Parathyroid adenoma (tissue), 2 donors: ENCODE data around the gene PPP2R3B.
"Not testable (repeated sequence)": the region's sequence is repeated elsewhere in the genome, so short reads cannot be mapped to it uniquely, and the experiment has no call there.

ENCODE experiments used
- H2AFZ ChIP-seq: fragments of 300-600 bp; sonication (generic); one replicate; pipeline ENCODE4 v1.7.0; 2017; ENCODE audit warnings: antibody characterized with exemption, mild to moderate bottlenecking
- H3K27ac ChIP-seq: fragments of 300-600 bp; sonication (generic); one replicate; pipeline ENCODE4 v1.7.0; 2017
- H3K27me3 ChIP-seq: fragments of 300-600 bp; sonication (generic); one replicate; pipeline ENCODE4 v1.7.0; 2017; ENCODE audit warnings: low read length; ENCODE audit not compliant: control insufficient read depth, insufficient read depth
- H3K36me3 ChIP-seq: fragments of 300-600 bp; sonication (generic); one replicate; pipeline ENCODE4 v1.7.0; 2017; ENCODE audit warnings: low read length; ENCODE audit not compliant: control insufficient read depth, insufficient read depth
- H3K4me1 ChIP-seq: fragments of 300-600 bp; sonication (generic); one replicate; pipeline ENCODE4 v1.7.0; 2017; ENCODE audit warnings: control low read depth
- H3K4me2 ChIP-seq: fragments of 300-600 bp; sonication (generic); one replicate; pipeline ENCODE4 v1.7.0; 2017; ENCODE audit warnings: low read length
- H3K4me3 ChIP-seq: fragments of 300-600 bp; sonication (generic); one replicate; pipeline ENCODE4 v1.7.0; 2017; ENCODE audit warnings: low read depth, low read length
- H3K79me2 ChIP-seq: fragments of 300-600 bp; sonication (generic); one replicate; pipeline ENCODE4 v1.7.0; 2017; ENCODE audit warnings: control low read depth
- H3K9ac ChIP-seq: fragments of 300-600 bp; sonication (generic); one replicate; pipeline ENCODE4 v1.7.0; 2017; ENCODE audit warnings: mild to moderate bottlenecking
- H3K9me3 ChIP-seq: fragments of 300-600 bp; sonication (generic); one replicate; pipeline ENCODE4 v1.7.0; 2017; ENCODE audit warnings: low read length; ENCODE audit not compliant: control insufficient read depth
- TF ChIP-seq, protein P1 (sequence below): fragments of 300-600 bp; sonication (generic); IDR thresholded peaks from one replicate; pipeline ENCODE4 v1.7.0; 2017; ENCODE audit warnings: antibody characterized with exemption, mild to moderate bottlenecking
- donor health status: primary hyperparathyroidism.

The PPP2R3B gene

DNA sequence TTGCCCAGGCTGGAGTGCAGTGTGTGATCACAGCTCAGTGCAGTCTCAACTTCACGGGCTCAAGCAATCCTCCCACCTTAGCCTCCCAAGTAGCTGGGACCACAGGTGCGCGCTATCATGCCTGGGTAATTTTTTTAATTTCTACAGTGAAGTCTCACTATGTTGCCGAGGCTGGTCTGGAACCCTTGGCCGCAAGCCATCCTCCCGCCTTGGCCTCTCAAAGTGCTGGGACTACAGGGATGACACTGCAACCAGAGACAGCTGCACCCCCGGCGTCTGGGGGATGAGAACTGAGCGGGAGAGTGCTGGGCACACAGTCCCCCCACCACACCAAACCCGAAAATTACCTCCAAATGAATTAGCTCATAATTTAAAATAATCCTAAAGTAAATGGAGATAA lies 35.0 kb downstream of the PPP2R3B start:
- Histone ChIP-seq H3K9me3 (no peaks in the 10 kb centered on the region), H3K36me3 (no peaks in the 10 kb centered on the region), H3K27ac (no peak overlapping the region), H2AFZ (no peak overlapping the region), H3K9ac (no peak overlapping the region), H3K4me1 (no peaks in the 10 kb centered on the region), H3K4me2 (no peak overlapping the region), H3K4me3 (no peak overlapping the region), H3K27me3 (no peaks in the 10 kb centered on the region), H3K79me2 (peaks cover 2% of the 10 kb centered on the region)
- TF ChIP-seq, protein P1, sequence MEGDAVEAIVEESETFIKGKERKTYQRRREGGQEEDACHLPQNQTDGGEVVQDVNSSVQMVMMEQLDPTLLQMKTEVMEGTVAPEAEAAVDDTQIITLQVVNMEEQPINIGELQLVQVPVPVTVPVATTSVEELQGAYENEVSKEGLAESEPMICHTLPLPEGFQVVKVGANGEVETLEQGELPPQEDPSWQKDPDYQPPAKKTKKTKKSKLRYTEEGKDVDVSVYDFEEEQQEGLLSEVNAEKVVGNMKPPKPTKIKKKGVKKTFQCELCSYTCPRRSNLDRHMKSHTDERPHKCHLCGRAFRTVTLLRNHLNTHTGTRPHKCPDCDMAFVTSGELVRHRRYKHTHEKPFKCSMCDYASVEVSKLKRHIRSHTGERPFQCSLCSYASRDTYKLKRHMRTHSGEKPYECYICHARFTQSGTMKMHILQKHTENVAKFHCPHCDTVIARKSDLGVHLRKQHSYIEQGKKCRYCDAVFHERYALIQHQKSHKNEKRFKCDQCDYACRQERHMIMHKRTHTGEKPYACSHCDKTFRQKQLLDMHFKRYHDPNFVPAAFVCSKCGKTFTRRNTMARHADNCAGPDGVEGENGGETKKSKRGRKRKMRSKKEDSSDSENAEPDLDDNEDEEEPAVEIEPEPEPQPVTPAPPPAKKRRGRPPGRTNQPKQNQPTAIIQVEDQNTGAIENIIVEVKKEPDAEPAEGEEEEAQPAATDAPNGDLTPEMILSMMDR, result no peak

DNA sequence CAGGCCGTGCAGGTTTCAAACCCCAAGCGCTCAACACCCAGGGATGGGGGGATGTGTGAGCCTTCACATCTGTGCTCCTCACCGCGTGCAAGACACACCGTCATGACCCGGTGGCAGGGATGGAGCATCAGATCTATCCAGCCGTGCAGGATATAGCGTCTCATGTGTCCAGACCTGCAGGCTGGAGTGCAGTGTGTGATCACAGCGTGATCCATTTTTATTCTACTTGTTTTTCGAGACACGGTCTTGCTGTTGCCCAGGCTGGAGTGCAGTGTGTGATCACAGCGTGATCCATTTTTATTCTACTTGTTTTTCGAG lies 35.4 kb downstream of the PPP2R3B start:
- H2AFZ ChIP-seq, H3K27me3 ChIP-seq, H3K9ac ChIP-seq, H3K4me3 ChIP-seq, H3K36me3 ChIP-seq, H3K79me2 ChIP-seq, H3K27ac ChIP-seq, H3K4me2 ChIP-seq, H3K4me1 ChIP-seq, H3K9me3 ChIP-seq: not testable (repeated sequence)

DNA sequence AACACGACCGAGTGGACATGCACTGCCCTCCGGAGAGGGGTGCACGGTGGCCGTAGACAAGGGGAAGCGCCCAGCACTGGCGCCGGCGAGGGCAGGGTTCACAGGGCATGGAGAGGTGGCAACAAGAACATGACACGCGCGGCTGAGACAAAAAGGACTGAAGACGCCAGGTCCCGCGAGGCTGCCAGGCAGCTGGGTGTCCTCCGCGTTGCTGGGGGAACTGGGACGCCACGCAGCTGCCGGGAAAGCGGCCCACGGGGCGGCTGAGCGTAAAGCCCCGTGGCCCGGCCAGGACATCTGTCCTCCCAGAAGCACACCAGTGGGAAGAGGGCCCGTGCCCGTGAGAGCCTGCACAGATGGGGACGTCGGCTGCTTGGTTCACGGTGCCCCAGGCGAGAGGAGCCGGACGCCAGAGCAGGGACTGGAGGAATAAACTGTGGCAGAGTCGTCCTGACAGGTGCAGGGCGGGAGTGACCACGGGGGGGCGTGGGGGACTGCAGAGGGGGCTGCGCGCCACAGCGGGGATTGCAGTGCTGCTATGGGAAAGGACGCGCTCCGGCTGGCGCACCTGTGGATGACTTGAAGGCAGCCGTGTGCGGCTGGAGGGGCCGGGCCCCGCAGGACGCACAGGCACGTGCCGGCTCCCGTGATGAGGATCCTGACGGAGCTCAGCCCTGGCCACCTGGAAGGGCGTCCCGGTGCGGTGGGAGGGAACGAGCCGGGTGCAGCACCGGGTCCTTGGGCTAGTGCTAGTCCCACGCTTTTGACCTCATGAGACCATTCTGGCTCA lies 36.0 kb downstream of the PPP2R3B start:
- Histone ChIP-seq H3K27ac (no peak overlapping the region), H3K79me2 (peaks cover 2% of the 10 kb centered on the region), H2AFZ (no peak overlapping the region), H3K36me3 (no peaks in the 10 kb centered on the region), H3K9me3 (no peaks in the 10 kb centered on the region), H3K9ac (no peak overlapping the region), H3K4me3 (no peak overlapping the region), H3K4me2 (no peak overlapping the region), H3K27me3 (no peaks in the 10 kb centered on the region), H3K4me1 (no peaks in the 10 kb centered on the region)
- TF ChIP-seq, protein P1, result no peak

DNA sequence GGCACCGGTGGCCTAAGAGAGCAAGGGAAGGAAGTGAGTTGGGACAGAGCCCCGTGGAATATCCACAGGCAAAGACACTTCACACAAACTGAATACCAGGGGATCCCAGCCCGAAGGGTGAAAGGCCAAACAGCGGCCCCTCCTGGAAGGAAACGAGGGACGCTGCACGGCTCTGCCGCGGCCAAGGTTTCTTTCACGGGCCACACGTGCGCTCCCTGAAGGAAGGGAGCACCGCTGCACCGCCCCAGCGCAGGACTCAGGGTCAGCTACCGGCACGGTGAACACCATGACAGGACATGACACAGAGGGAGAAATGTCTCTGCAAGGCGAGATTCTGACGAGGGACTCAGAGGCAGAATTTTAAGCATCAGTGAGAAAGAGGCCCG lies 36.6 kb downstream of the PPP2R3B start:
- Histone ChIP-seq H3K4me3 (no peak overlapping the region), H3K27ac (no peak overlapping the region)

DNA sequence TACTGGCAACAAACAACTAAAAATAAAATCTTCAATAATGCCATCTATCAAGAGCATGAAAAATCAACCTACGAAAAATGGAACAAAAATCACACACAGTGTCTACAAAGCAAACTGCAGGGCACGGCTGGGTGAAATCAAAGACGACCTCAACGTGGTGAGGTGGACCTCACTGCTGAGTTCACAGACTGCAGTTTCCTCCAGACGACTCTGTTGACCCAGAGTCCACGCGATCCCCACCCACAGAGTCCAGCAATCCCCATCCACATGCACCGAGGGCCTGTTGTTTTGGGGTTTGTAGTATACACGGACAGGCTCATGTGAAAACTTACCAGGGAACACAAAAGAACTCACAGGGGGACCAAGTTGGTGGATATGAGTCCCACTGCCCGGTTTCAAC lies 37.0 kb downstream of the PPP2R3B start:
- Histone ChIP-seq H3K36me3 (no peaks in the 10 kb centered on the region), H3K9ac (no peak overlapping the region), H3K9me3 (no peaks in the 10 kb centered on the region), H3K27ac (no peak overlapping the region), H2AFZ (no peak overlapping the region), H3K79me2 (peaks cover 2% of the 10 kb centered on the region), H3K4me3 (no peak overlapping the region), H3K27me3 (no peaks in the 10 kb centered on the region), H3K4me2 (no peak overlapping the region), H3K4me1 (no peaks in the 10 kb centered on the region)
- TF ChIP-seq, protein P1, result no peak

More for the DNA sequence above, 36.6 kb downstream of the PPP2R3B start:
- no peaks in the 10 kb centered on the region for H3K27me3 ChIP-seq
- TF ChIP-seq, protein P1, result no peak
- peaks cover 2% of the 10 kb centered on the region for H3K79me2 ChIP-seq
- no peaks in the 10 kb centered on the region for H3K4me1 ChIP-seq
- H2AFZ ChIP-seq, result no peak overlapping the region
- no peaks in the 10 kb centered on the region for H3K9me3 ChIP-seq
- H3K4me2 ChIP-seq, result no peak overlapping the region
- H3K36me3 ChIP-seq, result no peaks in the 10 kb centered on the region
- H3K9ac ChIP-seq, result no peak overlapping the region
